Measurements from ENCODE around the gene OTOS. TPM values are rescaled to one million over a fixed set of nuclear protein-coding genes. Genes with fewer than 3 reads are reported as not detected.

OTOS gene
- total and polyA plus RNA-seq, 2 of the 13 experiments (the other 11 are each of a cell fraction or from before 2014, with no cell fraction given) = not detected

GRCh38 chr2:240136013-240136670 is 4.3 kb downstream of the OTOS start, which contains the start of gene COPS9 (continued):
- TF ChIP-seq GRHL1 (CRISPR knock-in tag; conservative IDR thresholded peaks at IDR 0.05) (no peak), ZNF564 (CRISPR knock-in tag; IDR thresholded peaks at IDR 0.05) (peak; percentile 50; the same call in 1 of the 2 replicates), ZNF709 (CRISPR knock-in tag; IDR thresholded peaks at IDR 0.05) (peak; percentile 87), HOXA9 (CRISPR knock-in tag; IDR thresholded peaks at IDR 0.05; ENCODE audit: borderline replicate concordance) (no peak; the same call in 1 of the 2 replicates), KMT2B (CRISPR knock-in tag; IDR thresholded peaks at IDR 0.05) (peak; percentile 91), EED (CRISPR knock-in tag; IDR thresholded peaks at IDR 0.05) (no peak; the same call in 1 of the 2 replicates), ZNF232 (CRISPR knock-in tag; IDR thresholded peaks at IDR 0.05; ENCODE audit: borderline replicate concordance) (no peak; the same call in 1 of the 2 replicates), ZNF382 (CRISPR knock-in tag; IDR thresholded peaks at IDR 0.05; ENCODE audit: borderline replicate concordance) (no peak), MLX (CRISPR knock-in tag; IDR thresholded peaks at IDR 0.05) (no peak), DMTF1 (CRISPR knock-in tag; IDR thresholded peaks at IDR 0.05) (no peak), MED1 (CRISPR knock-in tag; IDR thresholded peaks at IDR 0.05) (peak; percentile 76), RORA (CRISPR knock-in tag; IDR thresholded peaks at IDR 0.05) (no peak), IKZF1 (IDR thresholded peaks at IDR 0.05) (no peak), ZNF672 (CRISPR knock-in tag; IDR thresholded peaks at IDR 0.05) (no peak), ZNF362 (CRISPR knock-in tag; IDR thresholded peaks at IDR 0.05; ENCODE audit: borderline replicate concordance) (no peak), POLR2A (IDR thresholded peaks at IDR 0.05; ENCODE audit: insufficient read depth in 1 of 2, low read depth in 2 of 2, low read length in 2 of 2) (peak; percentile 72 to 85; a peak in 3 of 4 replicates), ELF4 (CRISPR knock-in tag; IDR thresholded peaks at IDR 0.05; ENCODE audit: borderline replicate concordance) (no peak), MAZ (IDR thresholded peaks at IDR 0.05; ENCODE audit: borderline replicate concordance, low read depth, low read length) (peak; percentile 42; the same call in 1 of the 2 replicates), MAZ (CRISPR knock-in tag; IDR thresholded peaks at IDR 0.05; ENCODE audit: low read depth) (peak; percentile 56; the same call in 1 of the 2 replicates), ZMYM3 (CRISPR knock-in tag; IDR thresholded peaks at IDR 0.05) (no peak; the same call in 1 of the 2 replicates), FOXO1 (CRISPR knock-in tag; IDR thresholded peaks at IDR 0.05) (0 out of 2 replicates have a peak, but pooled peaks have one; percentile 7), SIX4 (CRISPR knock-in tag; IDR thresholded peaks at IDR 0.05) (no peak), JUND (CRISPR knock-in tag; IDR thresholded peaks at IDR 0.05) (0 out of 2 replicates have a peak, but pooled peaks have one; percentile 12)
- TF ChIP-seq, protein P1, sequence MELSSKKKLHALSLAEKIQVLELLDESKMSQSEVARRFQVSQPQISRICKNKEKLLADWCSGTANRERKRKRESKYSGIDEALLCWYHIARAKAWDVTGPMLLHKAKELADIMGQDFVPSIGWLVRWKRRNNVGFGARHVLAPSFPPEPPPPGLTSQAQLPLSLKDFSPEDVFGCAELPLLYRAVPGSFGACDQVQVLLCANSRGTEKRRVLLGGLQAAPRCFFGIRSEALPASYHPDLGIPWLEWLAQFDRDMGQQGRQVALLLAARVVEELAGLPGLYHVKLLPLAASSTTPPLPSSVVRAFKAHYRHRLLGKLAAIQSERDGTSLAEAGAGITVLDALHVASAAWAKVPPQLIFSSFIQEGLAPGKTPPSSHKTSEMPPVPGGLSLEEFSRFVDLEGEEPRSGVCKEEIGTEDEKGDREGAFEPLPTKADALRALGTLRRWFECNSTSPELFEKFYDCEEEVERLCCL (CRISPR knock-in tag; IDR thresholded peaks at IDR 0.05; ENCODE audit: borderline replicate concordance) = no peak
